Measurements from ENCODE around the gene CDIPT.

GRCh38 chr16:29894352-29894751 is 31.3 kb upstream of the CDIPT start:
- TF ChIP-seq, protein P1, sequence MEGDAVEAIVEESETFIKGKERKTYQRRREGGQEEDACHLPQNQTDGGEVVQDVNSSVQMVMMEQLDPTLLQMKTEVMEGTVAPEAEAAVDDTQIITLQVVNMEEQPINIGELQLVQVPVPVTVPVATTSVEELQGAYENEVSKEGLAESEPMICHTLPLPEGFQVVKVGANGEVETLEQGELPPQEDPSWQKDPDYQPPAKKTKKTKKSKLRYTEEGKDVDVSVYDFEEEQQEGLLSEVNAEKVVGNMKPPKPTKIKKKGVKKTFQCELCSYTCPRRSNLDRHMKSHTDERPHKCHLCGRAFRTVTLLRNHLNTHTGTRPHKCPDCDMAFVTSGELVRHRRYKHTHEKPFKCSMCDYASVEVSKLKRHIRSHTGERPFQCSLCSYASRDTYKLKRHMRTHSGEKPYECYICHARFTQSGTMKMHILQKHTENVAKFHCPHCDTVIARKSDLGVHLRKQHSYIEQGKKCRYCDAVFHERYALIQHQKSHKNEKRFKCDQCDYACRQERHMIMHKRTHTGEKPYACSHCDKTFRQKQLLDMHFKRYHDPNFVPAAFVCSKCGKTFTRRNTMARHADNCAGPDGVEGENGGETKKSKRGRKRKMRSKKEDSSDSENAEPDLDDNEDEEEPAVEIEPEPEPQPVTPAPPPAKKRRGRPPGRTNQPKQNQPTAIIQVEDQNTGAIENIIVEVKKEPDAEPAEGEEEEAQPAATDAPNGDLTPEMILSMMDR (IDR thresholded peaks at IDR 0.05) = no peak
- no peak for TF ChIP-seq POLR2A (IDR thresholded peaks at IDR 0.05)

Data from Peyer's patch (tissue), 4 donors.